ENCODE data around the gene EPRS1.
A peak's percentile ranks its signal among the peaks of the same experiment; 100 is the strongest.
"Not testable (repeated sequence)": the region's sequence is repeated elsewhere in the genome, so short reads cannot be mapped to it uniquely, and the experiment has no call there.

The EPRS1 gene

GRCh38 chr1:220046052-220046930 is at the start of gene EPRS1:
TSS of gene EPRS1 (minus strand) at chr1:220046505. CDS start at chr1:220046388, 117 bp downstream.
- peak; percentile 90 to 96 for DNase-seq

- peak; percentile 83 to 89 for DNase-seq
These were observed 48.0 kb upstream of the EPRS1 start, which contains the start of gene IARS2 for GRCh38 chr1:220094016-220094911. TSS of gene IARS2 (plus strand) at chr1:220094132. CDS start at chr1:220094217, 85 bp downstream.

GRCh38 chr1:220093361-220094015 is 47.2 kb upstream of the EPRS1 start:
- no peak for DNase-seq

GRCh38 chr1:220092694-220093093 is 46.4 kb upstream of the EPRS1 start:
- no peak for DNase-seq

GRCh38 chr1:220089650-220090556 is 43.6 kb upstream of the EPRS1 start, which contains the start of gene BPNT1:
TSS of gene BPNT1 (minus strand) at chr1:220089788. CDS start at chr1:220079846, 9,942 bp downstream.
- DNase-seq, result peak; percentile 91 to 92

- DNase-seq, result not testable (repeated sequence)
These were observed 40.0 kb upstream of the EPRS1 start for GRCh38 chr1:220086261-220086686.

- DNase-seq, result no peak
These were observed 38.2 kb upstream of the EPRS1 start for GRCh38 chr1:220084460-220084859.

- DNase-seq, result no peak
These were observed 31.6 kb upstream of the EPRS1 start for GRCh38 chr1:220077887-220078286.

- no peak for DNase-seq
These were observed 30.8 kb upstream of the EPRS1 start for GRCh38 chr1:220076861-220077762.

GRCh38 chr1:220067269-220068204 is 21.2 kb upstream of the EPRS1 start:
- no peak for DNase-seq

- no peak for DNase-seq
These were observed 16.3 kb upstream of the EPRS1 start for GRCh38 chr1:220062629-220063028.

- no peak for DNase-seq
These were observed 14.6 kb upstream of the EPRS1 start for GRCh38 chr1:220060876-220061275.

GRCh38 chr1:220056374-220056773 is 10.1 kb upstream of the EPRS1 start:
- no peak for DNase-seq

- DNase-seq, result no peak
These were observed 801 bp downstream of the EPRS1 start for GRCh38 chr1:220045356-220046051.

GRCh38 chr1:220044678-220045355 is 1.5 kb downstream of the EPRS1 start:
- DNase-seq, result peak in 1 of 2 donors; percentile 11

GRCh38 chr1:220043646-220044045 is 2.7 kb downstream of the EPRS1 start:
- no peak for DNase-seq

GRCh38 chr1:220040028-220040596 is 6.2 kb downstream of the EPRS1 start:
- no peak for DNase-seq

GRCh38 chr1:220038640-220039039 is 7.7 kb downstream of the EPRS1 start:
- DNase-seq, result no peak
